K562 (cell line): Measurements from ENCODE around the gene SLAMF8.

ENCODE experiments used
- BMI1 ChIP-seq: fragments of 150-350 bp; IDR thresholded peaks from 2 replicates; pipeline ENCODE4 v1.6.1; 2014; ENCODE audit warnings: low read length
- CTCF ChIP-seq, 3 experiments: IDR thresholded peaks in 2 of 3; conservative IDR thresholded peaks in 1 of 3; 2 replicates each; pipeline ENCODE4 v1.5.1; 2011 to 2012; ENCODE audit warnings: low read length in 3 of 3, mild to moderate bottlenecking in 3 of 3, control low read depth in 2 of 3, improper control_type of control experiment in 1 of 3, inconsistent platforms in 1 of 3, low read depth in 1 of 3, mixed read lengths in 1 of 3, moderate library complexity in 1 of 3; ENCODE audit not compliant: insufficient read depth in 2 of 3
- GABPA ChIP-seq: fragments of 200-800 bp; sonication (Bioruptor generic); conservative IDR thresholded peaks from 2 replicates; pipeline ENCODE4 v1.6.1; 2016; ENCODE audit warnings: low read depth, missing genetic modification characterization, missing compliant biosample characterization
- IRF2 ChIP-seq: sonication (generic); formaldehyde crosslinking; IDR thresholded peaks from 2 replicates; pipeline ENCODE4 v1.8.1; 2022; ENCODE audit warnings: mild to moderate bottlenecking, missing genetic modification reagents
- KLF1 ChIP-seq: fragments of 450-650 bp; IDR thresholded peaks from 2 replicates; pipeline ENCODE4 v1.6.1; 2016; ENCODE audit warnings: missing genetic modification characterization, missing compliant biosample characterization
- SMAD4 ChIP-seq: fragments of 250-450 bp; sonication (Bioruptor Pico); conservative IDR thresholded peaks from 2 replicates; pipeline ENCODE4 v1.8.0; 2021; ENCODE audit warnings: inconsistent platforms, mild to moderate bottlenecking, moderate library complexity
- ZNF3 ChIP-seq: fragments of 250-450 bp; sonication (Bioruptor Pico); IDR thresholded peaks from 2 replicates; pipeline ENCODE4 v1.5.0; 2021; ENCODE audit warnings: mild to moderate bottlenecking, moderate library complexity
- ZNF644 ChIP-seq: fragments of 200-800 bp; sonication (Bioruptor generic); IDR thresholded peaks from 2 replicates; pipeline ENCODE4 v1.6.1; 2016; ENCODE audit warnings: low read depth, missing genetic modification characterization, missing compliant biosample characterization
- ZNF76 ChIP-seq: fragments of 250-450 bp; sonication (Bioruptor Pico); IDR thresholded peaks from 2 replicates; pipeline ENCODE4 v1.4.0; 2020; ENCODE audit warnings: mild to moderate bottlenecking, moderate library complexity, borderline replicate concordance
- TF ChIP-seq, protein P1 (sequence below): conservative IDR thresholded peaks from 2 replicates; pipeline ENCODE4 v1.6.1; 2011; ENCODE audit warnings: low read depth, mild to moderate bottlenecking, low read length; ENCODE audit not compliant: control insufficient read depth

- TF ChIP-seq ZNF3 (CRISPR knock-in tag) (no peak), CTCF (IDR thresholded peaks at IDR 0.05 in 2 of 3, conservative IDR thresholded peaks at IDR 0.05 in 1 of 3; ENCODE audit: insufficient read depth in 2 of 3, low read depth in 1 of 3, low read length in 3 of 3) (no peak), IRF2 (CRISPR knock-in tag) (no peak), SMAD4 (CRISPR knock-in tag) (no peak), GABPA (tag) (no peak), ZNF644 (tag) (no peak), ZNF76 (CRISPR knock-in tag) (no peak), KLF1 (tag) (no peak), BMI1 (no peak)
- TF ChIP-seq, protein P1, sequence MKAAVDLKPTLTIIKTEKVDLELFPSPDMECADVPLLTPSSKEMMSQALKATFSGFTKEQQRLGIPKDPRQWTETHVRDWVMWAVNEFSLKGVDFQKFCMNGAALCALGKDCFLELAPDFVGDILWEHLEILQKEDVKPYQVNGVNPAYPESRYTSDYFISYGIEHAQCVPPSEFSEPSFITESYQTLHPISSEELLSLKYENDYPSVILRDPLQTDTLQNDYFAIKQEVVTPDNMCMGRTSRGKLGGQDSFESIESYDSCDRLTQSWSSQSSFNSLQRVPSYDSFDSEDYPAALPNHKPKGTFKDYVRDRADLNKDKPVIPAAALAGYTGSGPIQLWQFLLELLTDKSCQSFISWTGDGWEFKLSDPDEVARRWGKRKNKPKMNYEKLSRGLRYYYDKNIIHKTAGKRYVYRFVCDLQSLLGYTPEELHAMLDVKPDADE: no peak
Observed at GRCh38 chr1:159799446-159799985, 27.2 kb upstream of the SLAMF8 start.
